ENCODE data around the gene RAD9A. TPM values are rescaled to one million over a fixed set of nuclear protein-coding genes. Genes with fewer than 3 reads are reported as not detected.

The RAD9A gene
- polyA plus RNA-seq, 3 donors, result 21.8 to 33.9 (median 31.2) TPM

- DNase-seq (ENCODE audit: extremely low read depth in 1 of 11, low read depth in 9 of 11, low spot score in 4 of 11), result no peak
These were observed 39.8 kb downstream of the RAD9A start for GRCh38 chr11:67431346-67432249.

GRCh38 chr11:67432655-67433349 is 41.0 kb downstream of the RAD9A start:
- no peak for DNase-seq (ENCODE audit: extremely low read depth in 1 of 11, low read depth in 9 of 11, low spot score in 4 of 11)

GRCh38 chr11:67433536-67434394 is 42.0 kb downstream of the RAD9A start:
- DNase-seq (ENCODE audit: extremely low read depth in 1 of 11, low read depth in 9 of 11, low spot score in 4 of 11), result no peak

- DNase-seq (ENCODE audit: extremely low read depth in 1 of 11, low read depth in 9 of 11, low spot score in 4 of 11), result no peak
These were observed 42.7 kb downstream of the RAD9A start for GRCh38 chr11:67434395-67434881.

GRCh38 chr11:67435031-67435726 is 43.4 kb downstream of the RAD9A start:
- no peak for DNase-seq (ENCODE audit: extremely low read depth in 1 of 11, low read depth in 9 of 11, low spot score in 4 of 11)

- DNase-seq (ENCODE audit: extremely low read depth in 1 of 11, low read depth in 9 of 11, low spot score in 4 of 11), result no peak
These were observed 44.1 kb downstream of the RAD9A start for GRCh38 chr11:67435727-67436458.

- DNase-seq (ENCODE audit: extremely low read depth in 1 of 11, low read depth in 9 of 11, low spot score in 4 of 11), result no peak
These were observed 44.8 kb downstream of the RAD9A start for GRCh38 chr11:67436459-67437081.

GRCh38 chr11:67437082-67437808 is 45.5 kb downstream of the RAD9A start, which contains the start of gene PTPRCAP:
TSS of gene PTPRCAP (minus strand) at chr11:67437682. CDS start at chr11:67437619, 63 bp downstream.
- no peak for DNase-seq (ENCODE audit: extremely low read depth in 1 of 11, low read depth in 9 of 11, low spot score in 4 of 11)

- DNase-seq (ENCODE audit: extremely low read depth in 1 of 11, low read depth in 9 of 11, low spot score in 4 of 11), result no peak
These were observed 46.0 kb downstream of the RAD9A start for GRCh38 chr11:67437809-67438157.

- no peak for DNase-seq (ENCODE audit: extremely low read depth in 1 of 11, low read depth in 9 of 11, low spot score in 4 of 11)
These were observed 46.5 kb downstream of the RAD9A start for GRCh38 chr11:67438158-67438902.

- DNase-seq (ENCODE audit: extremely low read depth in 1 of 11, low read depth in 9 of 11, low spot score in 4 of 11), result no peak
These were observed 47.8 kb downstream of the RAD9A start for GRCh38 chr11:67439321-67440228.

GRCh38 chr11:67440229-67441097 is 48.7 kb downstream of the RAD9A start:
- no peak for DNase-seq (ENCODE audit: extremely low read depth in 1 of 11, low read depth in 9 of 11, low spot score in 4 of 11)

GRCh38 chr11:67441098-67441563 is 49.3 kb downstream of the RAD9A start:
- DNase-seq (ENCODE audit: extremely low read depth in 1 of 11, low read depth in 9 of 11, low spot score in 4 of 11), result no peak

- DNase-seq (ENCODE audit: extremely low read depth in 1 of 11, low read depth in 9 of 11, low spot score in 4 of 11), result no peak
These were observed 50.1 kb downstream of the RAD9A start for GRCh38 chr11:67441731-67442351.

All from renal cortex interstitium (tissue), 11 donors.